Lower lobe of right lung (tissue), 2 donors: ENCODE data around the gene XPO6. TPM values are rescaled to one million over a fixed set of nuclear protein-coding genes. Genes with fewer than 3 reads are reported as not detected.
A peak's percentile ranks its signal among the peaks of the same experiment; 100 is the strongest.

Experiments used
- ATAC-seq, 2 donors: fragments of 200-7000 bp; cut with Tn5 transposase; one replicate each; pipeline ENCODE4 v1.9.1; 2020 to 2022; ENCODE audit warnings: mild to moderate bottlenecking in 2 of 2, moderate library complexity in 2 of 2
- DNase-seq: peaks from one replicate; pipeline ENCODE4 v3.0.0-alpha.2; 2020
- H3K27ac ChIP-seq: fragments of 200-600 bp; one replicate; pipeline ENCODE4 v1.8.0; 2022
- H3K27me3 ChIP-seq: fragments of 200-600 bp; one replicate; pipeline ENCODE4 v1.8.0; 2022; ENCODE audit warnings: low read depth
- H3K36me3 ChIP-seq: fragments of 200-600 bp; one replicate; pipeline ENCODE4 v1.8.0; 2022; ENCODE audit warnings: mild to moderate bottlenecking
- H3K4me1 ChIP-seq: fragments of 200-600 bp; one replicate; pipeline ENCODE4 v1.8.0; 2022
- H3K4me3 ChIP-seq: fragments of 200-600 bp; one replicate; pipeline ENCODE4 v1.8.0; 2022; ENCODE audit warnings: mild to moderate bottlenecking
- H3K9me3 ChIP-seq: fragments of 200-600 bp; one replicate; pipeline ENCODE4 v1.8.0; 2022
- CTCF ChIP-seq: fragments of 200-600 bp; IDR thresholded peaks from one replicate; pipeline ENCODE4 v1.8.0; 2022; ENCODE audit warnings: antibody characterized with exemption, mild to moderate bottlenecking
- intact Hi-C: fragments of 100-400 bp; cut with DNase I; formaldehyde crosslinking; loops from one replicate; pipeline ENCODE4 v1.11.0; 2022
- total RNA-seq: library from RNA; stranded (reverse); fragmentation: NEBNext Ultra II Directional; extraction: Animal tissue kit (Norgen Biotek cat#: 25700); gene quantifications from one replicate; pipeline ENCODE4 v1.2.1, GENCODE V29; 2021
- donor health status: DM: no; HTN: yes; CAD: no; lungs with severe emphysema.

The XPO6 gene
- total RNA-seq, 1 donor from 2014 or later: 106 TPM

DNA sequence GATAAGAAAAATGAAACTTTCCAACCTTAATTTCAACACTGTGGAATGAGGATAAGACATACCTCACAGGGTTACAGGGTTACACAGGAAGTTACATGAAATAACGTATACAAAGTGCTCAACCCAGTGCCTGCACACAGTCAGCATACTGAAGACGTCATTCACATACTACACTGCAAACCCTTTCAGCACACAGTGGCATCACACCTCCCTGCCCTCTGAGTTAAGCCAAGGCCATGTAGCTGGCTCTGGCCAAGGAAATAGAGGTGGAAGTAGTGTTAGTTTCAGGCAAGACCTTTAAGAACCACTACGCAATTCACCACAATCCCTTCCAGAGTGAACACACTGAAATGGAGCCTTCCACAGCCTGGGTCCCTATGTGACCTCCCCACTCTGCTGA lies 101.7 kb downstream of the XPO6 start:
- H3K9me3 ChIP-seq: no peaks in the 10 kb centered on the region
- no peak overlapping the region for H3K4me3 ChIP-seq
- H3K4me1 ChIP-seq: peaks cover 14% of the 10 kb centered on the region
- H3K27me3 ChIP-seq: no peaks in the 10 kb centered on the region
- H3K36me3 ChIP-seq: peaks cover 98% of the 10 kb centered on the region
- H3K27ac ChIP-seq: peak overlapping the region; percentile 15
- intact Hi-C loops: no loop called here
- DNase-seq (no peak), ATAC-seq (peak; percentile 36 to 53)
- no peak for TF ChIP-seq CTCF

DNA sequence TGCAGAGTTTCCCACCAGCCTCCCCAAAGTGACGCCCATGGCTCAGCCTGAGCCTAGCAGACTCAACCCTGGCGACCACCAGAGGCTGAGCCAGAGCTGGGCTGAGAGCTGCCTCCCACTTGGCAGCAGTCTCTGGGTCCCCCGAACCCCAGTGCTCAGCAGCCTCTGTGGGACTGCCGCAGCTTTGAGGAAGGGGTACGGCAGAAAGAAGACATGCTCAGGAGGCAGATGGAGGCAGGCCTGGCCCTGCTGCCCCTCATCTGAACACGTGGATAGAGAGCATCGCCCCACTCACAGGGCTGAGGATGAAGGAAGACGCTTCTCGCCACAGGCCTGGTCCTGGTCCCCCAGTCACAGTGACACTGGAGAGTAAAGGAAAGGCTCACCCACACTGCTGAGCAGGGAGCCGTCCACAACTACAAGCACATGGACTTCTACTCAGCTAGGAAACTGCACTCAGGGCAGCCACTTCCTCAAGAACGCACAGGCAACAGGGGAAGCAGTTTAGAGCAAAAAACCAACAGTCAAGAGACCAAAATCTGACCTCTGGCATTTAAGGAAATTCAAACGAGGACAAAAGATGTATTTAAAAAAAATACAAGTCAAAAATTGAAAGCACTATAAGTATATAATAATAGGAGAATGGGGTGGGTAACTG lies 103.0 kb downstream of the XPO6 start:
- DNase-seq (no peak), ATAC-seq (peak in 1 of 2 donors; percentile 36)
- H3K36me3 ChIP-seq: peaks cover 98% of the 10 kb centered on the region
- intact Hi-C loops: no loop called here
- H3K4me3 ChIP-seq: no peak overlapping the region
- TF ChIP-seq CTCF: no peak
- peaks cover 14% of the 10 kb centered on the region for H3K4me1 ChIP-seq
- H3K27ac ChIP-seq: no peak overlapping the region
- H3K9me3 ChIP-seq: no peaks in the 10 kb centered on the region
- no peaks in the 10 kb centered on the region for H3K27me3 ChIP-seq

DNA sequence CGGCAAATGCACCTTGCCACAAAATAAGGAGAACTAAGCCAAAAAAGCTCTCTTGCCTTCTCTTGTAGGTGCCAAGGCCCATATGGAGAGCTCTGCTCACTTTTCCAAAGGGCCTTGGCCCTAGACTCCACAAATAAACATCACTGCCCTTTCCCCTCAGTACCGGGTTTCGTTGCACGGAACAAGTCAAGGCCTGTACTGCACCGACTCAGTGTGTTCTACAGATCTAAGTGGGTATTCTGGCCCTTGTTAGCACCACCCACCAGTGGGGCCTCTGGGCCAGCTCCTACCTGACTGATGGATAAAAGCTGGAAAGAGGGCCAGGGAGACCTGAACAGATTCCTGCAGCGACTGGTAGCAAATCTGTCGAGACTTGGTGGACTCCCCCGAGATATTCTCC lies 104.5 kb downstream of the XPO6 start:
- ATAC-seq (no peak), DNase-seq (no peak)
- Histone ChIP-seq H3K27ac (no peak overlapping the region), H3K9me3 (no peaks in the 10 kb centered on the region), H3K4me1 (peaks cover 14% of the 10 kb centered on the region), H3K4me3 (no peak overlapping the region), H3K27me3 (no peaks in the 10 kb centered on the region), H3K36me3 (peaks cover 100% of the 10 kb centered on the region)
- intact Hi-C loops: no loop called here
- TF ChIP-seq CTCF: no peak

DNA sequence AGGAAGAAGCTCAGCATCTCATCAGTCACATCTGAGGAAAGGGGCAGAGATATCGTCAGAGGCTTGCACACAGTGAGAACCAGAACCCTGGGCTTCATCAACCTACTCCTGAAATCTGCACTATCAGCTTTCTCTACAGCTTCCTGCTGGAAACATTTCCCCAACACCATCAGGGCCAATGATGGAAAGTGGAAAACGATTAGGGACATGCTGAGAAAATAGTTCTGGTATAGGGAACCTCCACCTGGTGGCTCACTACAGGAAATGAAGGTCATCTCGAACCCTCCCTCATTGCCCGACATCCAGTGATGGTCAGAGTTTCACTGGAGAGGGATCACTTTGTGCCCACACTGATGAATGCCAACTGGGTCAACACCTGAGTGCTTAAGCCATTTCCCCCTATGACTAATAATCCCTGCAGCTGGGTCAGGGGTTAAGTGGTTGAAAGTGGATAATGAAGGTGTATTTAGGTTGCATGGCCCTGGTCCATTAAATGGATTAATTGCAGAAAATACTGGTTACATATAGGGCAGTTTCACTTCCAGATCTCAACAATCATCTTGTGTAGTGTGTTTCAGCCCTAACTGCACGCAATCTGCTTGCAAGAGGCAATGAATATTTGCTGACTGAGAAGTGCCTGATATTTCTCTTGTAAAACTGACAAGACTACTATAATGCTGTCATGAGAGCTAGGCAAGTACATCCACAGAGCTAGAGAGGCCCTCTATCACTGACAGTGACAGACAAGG lies 105.1 kb downstream of the XPO6 start:
- ATAC-seq (peak in 1 of 2 donors; percentile 14), DNase-seq (no peak)
- Histone ChIP-seq H3K27ac (no peak overlapping the region), H3K4me1 (peaks cover 14% of the 10 kb centered on the region), H3K9me3 (no peaks in the 10 kb centered on the region), H3K36me3 (peaks cover 100% of the 10 kb centered on the region), H3K4me3 (no peak overlapping the region), H3K27me3 (no peaks in the 10 kb centered on the region)
- TF ChIP-seq CTCF: no peak
- intact Hi-C loops: no loop called here

DNA sequence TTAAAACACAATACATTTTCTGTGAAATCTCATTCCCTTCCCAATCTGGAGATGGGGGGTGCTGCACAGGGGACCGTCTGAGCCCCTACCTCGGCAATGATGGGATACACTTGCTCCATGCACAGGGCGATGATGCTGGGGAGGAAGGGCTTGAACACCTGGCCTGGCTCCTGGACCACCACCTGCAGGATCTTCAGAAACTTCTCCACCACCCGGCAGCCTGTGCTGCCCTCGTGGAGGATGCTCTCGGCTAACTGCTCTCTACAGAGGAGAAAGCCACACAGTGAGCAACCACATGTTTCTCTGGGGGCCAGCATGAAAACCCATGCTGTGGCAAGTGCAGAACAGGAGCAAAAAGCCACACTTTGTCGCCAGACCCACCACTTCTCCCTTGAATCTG lies 105.8 kb downstream of the XPO6 start:
- no peak for DNase-seq
- Histone ChIP-seq H3K4me3 (no peak overlapping the region), H3K27ac (no peak overlapping the region), H3K9me3 (no peaks in the 10 kb centered on the region), H3K4me1 (peaks cover 10% of the 10 kb centered on the region), H3K36me3 (peaks cover 100% of the 10 kb centered on the region), H3K27me3 (no peaks in the 10 kb centered on the region)
- no peak for TF ChIP-seq CTCF
- no peak for ATAC-seq
- intact Hi-C loops: no loop called here
